Neutrophil (primary cell): ENCODE results near the gene SUSD6.

Source experiments
- H3K27ac ChIP-seq: fragments of 200-600 bp; sonication (generic); 2 replicates; pipeline ENCODE4 v1.5.1; 2016; ENCODE audit warnings: mild to moderate bottlenecking, moderate library complexity
- H3K27me3 ChIP-seq: fragments of 200-600 bp; sonication (generic); 2 replicates; pipeline ENCODE4 v1.6.0; 2016; ENCODE audit warnings: mild to moderate bottlenecking
- H3K36me3 ChIP-seq: fragments of 200-600 bp; sonication (generic); 2 replicates; pipeline ENCODE4 v1.5.1; 2017
- H3K4me1 ChIP-seq, 2 experiments: fragments of 200-600 bp in 1 of 2; sonication (generic) in 1 of 2; 1 replicate in 1 of 2; 2 replicates in 1 of 2; pipeline versions ENCODE4 v1.5.1 to v1.6.1; 2013 to 2016; ENCODE audit warnings: low read depth in 1 of 2, low read length in 1 of 2, mild to moderate bottlenecking in 1 of 2, moderate library complexity in 1 of 2; ENCODE audit not compliant: control insufficient read depth in 1 of 2, insufficient read depth in 1 of 2
- H3K4me3 ChIP-seq, 2 experiments: fragments of 200-600 bp in 1 of 2; sonication (generic) in 1 of 2; 1 replicate in 1 of 2; 2 replicates in 1 of 2; pipeline ENCODE4 v1.5.1; 2013 to 2016; ENCODE audit warnings: low read depth in 1 of 2, low read length in 1 of 2, mild to moderate bottlenecking in 1 of 2, moderate library complexity in 1 of 2
- H3K9me3 ChIP-seq: fragments of 200-600 bp; sonication (generic); 2 replicates; pipeline ENCODE4 v1.5.1; 2016
- CTCF ChIP-seq: fragments of 200-600 bp; sonication (generic); IDR thresholded peaks from 2 replicates; pipeline ENCODE4 v1.5.1; 2016; ENCODE audit warnings: antibody characterized with exemption

The SUSD6 gene

GRCh38 chr14:69574263-69574953 lies 37.0 kb upstream of the SUSD6 start, which contains the start of gene CCDC177:
Gene CCDC177 (minus strand): TSS chr14:69574871. CDS start chr14:69573622, 1,249 bp downstream.
- Histone ChIP-seq H3K9me3 (no peaks in the 10 kb centered on the region), H3K27ac (no peak within 1 kb of the TSS), H3K4me3 (no peak within 1 kb of the TSS), H3K4me1 (peaks cover 5 to 25% of the 10 kb centered on the region in 2 experiments), H3K27me3 (peaks cover 100% of the 10 kb centered on the region), H3K36me3 (no peaks in the 10 kb centered on the region)
- no peak for TF ChIP-seq CTCF

- no peak for TF ChIP-seq CTCF
- H3K27me3 ChIP-seq: peaks cover 100% of the 10 kb centered on the region
- H3K4me1 ChIP-seq: peaks cover 5 to 25% of the 10 kb centered on the region in 2 experiments
- no peaks in the 10 kb centered on the region for H3K36me3 ChIP-seq
- H3K4me3 ChIP-seq: no peak overlapping the region
- H3K9me3 ChIP-seq: no peaks in the 10 kb centered on the region
- no peak overlapping the region for H3K27ac ChIP-seq
Measured at GRCh38 chr14:69574954-69575295, 36.5 kb upstream of the SUSD6 start.

- TF ChIP-seq CTCF: no peak
- H3K4me3 ChIP-seq: no peak overlapping the region
- peaks cover 69% of the 10 kb centered on the region for H3K27me3 ChIP-seq
- H3K27ac ChIP-seq: no peak overlapping the region
- H3K9me3 ChIP-seq: no peaks in the 10 kb centered on the region
- no peaks in the 10 kb centered on the region for H3K36me3 ChIP-seq
- peaks cover 0 to 3% of the 10 kb centered on the region in 2 experiments for H3K4me1 ChIP-seq
Measured at GRCh38 chr14:69579476-69579875, 31.9 kb upstream of the SUSD6 start.

GRCh38 chr14:69580009-69580577 lies 31.3 kb upstream of the SUSD6 start:
- Histone ChIP-seq H3K9me3 (no peaks in the 10 kb centered on the region), H3K4me3 (no peak overlapping the region), H3K4me1 (no peaks in the 10 kb centered on the region), H3K27ac (no peak overlapping the region), H3K36me3 (no peaks in the 10 kb centered on the region), H3K27me3 (peaks cover 62% of the 10 kb centered on the region)
- no peak for TF ChIP-seq CTCF

GRCh38 chr14:69581316-69581935 lies 30.0 kb upstream of the SUSD6 start:
- H3K4me3 ChIP-seq: no peak overlapping the region
- H3K27ac ChIP-seq: no peak overlapping the region
- no peaks in the 10 kb centered on the region for H3K4me1 ChIP-seq
- H3K36me3 ChIP-seq: no peaks in the 10 kb centered on the region
- peaks cover 49% of the 10 kb centered on the region for H3K27me3 ChIP-seq
- TF ChIP-seq CTCF: no peak
- H3K9me3 ChIP-seq: no peaks in the 10 kb centered on the region
